GM12878 (cell line): ENCODE data around the gene CLIC5. TPM values are rescaled to one million over a fixed set of nuclear protein-coding genes. Genes with fewer than 3 reads are reported as not detected.

Experiments used
- ATAC-seq: fragments of 200-7000 bp; cut with Tn5 transposase; 3 replicates; pipeline ENCODE4 v1.9.1; 2020; ENCODE audit warnings: mild to moderate bottlenecking, moderate library complexity
- BruUV-seq: library from RNA; stranded (reverse); fragments of 400-500 nt; replicated peaks from 2 replicates; lab custom pipeline; 2021; lab: Mats Ljungman, UMichigan
- CTCF ChIA-PET: fragments of 300-600 bp; sonication (Branson Sonifier 250); formaldehyde crosslinking; extraction: SDS; loops from one replicate; lab custom pipeline; 2021; ENCODE audit warnings: inconsistent platforms; lab: Yijun Ruan, JAX
- POLR2A ChIA-PET: fragments of 350-600 bp; formaldehyde crosslinking; extraction: SDS; loops from one replicate; lab custom pipeline; 2021; ENCODE audit warnings: inconsistent platforms; lab: Charles Lee
- RAD21 ChIA-PET: fragments of 300-600 bp; sonication (Branson Sonifier 250); formaldehyde crosslinking; loops from one replicate; lab custom pipeline; 2023; ENCODE audit warnings: antibody characterized with exemption; ENCODE audit not compliant: unreplicated experiment; lab: Charles Lee
- SMC1A ChIA-PET: fragments of 300-600 bp; sonication (Branson Sonifier 250); formaldehyde crosslinking; loops from one replicate; lab custom pipeline; 2023; ENCODE audit not compliant: unreplicated experiment, uncharacterized antibody; lab: Charles Lee
- DNase-seq: peaks from one replicate; pipeline ENCODE4 v3.0.0-alpha.2; 2011; ENCODE audit warnings: low read depth, low spot score
- FAIRE-seq: peaks from 3 replicates; lab custom pipeline; 2011; peaks lifted over from hg19 to GRCh38; lab: Jason Lieb, UNC
- H2AFZ ChIP-seq: 2 replicates; pipeline ENCODE4 v1.6.0; 2011; ENCODE audit warnings: low read depth, low read length, control low read depth; ENCODE audit not compliant: control insufficient read depth
- H3K27ac ChIP-seq: 2 replicates; pipeline ENCODE4 v1.5.1; 2011; ENCODE audit warnings: control low read depth; ENCODE audit not compliant: control insufficient read depth, insufficient read depth
- H3K27me3 ChIP-seq, 2 experiments: replicated peaks in 1 of 2; 2 replicates each; pipeline versions ENCODE4 v1.6.0 to v1.6.1; 2011; ENCODE audit warnings: low read length in 1 of 2; ENCODE audit not compliant: control insufficient read depth in 2 of 2, insufficient read depth in 2 of 2
- H3K36me3 ChIP-seq, 2 experiments: 2 replicates each; pipeline ENCODE4 v1.5.1; 2011; ENCODE audit warnings: low read length in 1 of 2; ENCODE audit not compliant: control insufficient read depth in 2 of 2, insufficient read depth in 2 of 2
- H3K4me1 ChIP-seq: 2 replicates; pipeline ENCODE4 v1.6.1; 2011; ENCODE audit warnings: mild to moderate bottlenecking, low read length, moderate library complexity, mixed read lengths; ENCODE audit not compliant: control insufficient read depth, insufficient read depth
- H3K4me2 ChIP-seq: 2 replicates; pipeline ENCODE4 v1.6.0; 2011; ENCODE audit warnings: control low read depth; ENCODE audit not compliant: control insufficient read depth, insufficient read depth
- H3K4me3 ChIP-seq: fragments of 200-600 bp; sonication (generic); 2 replicates; pipeline ENCODE4 v1.5.1; 2016
- H3K79me2 ChIP-seq: 2 replicates; pipeline ENCODE4 v1.6.0; 2011; ENCODE audit warnings: low read length; ENCODE audit not compliant: control insufficient read depth, insufficient read depth
- H3K9ac ChIP-seq: 2 replicates; pipeline ENCODE4 v1.8.0; 2011; ENCODE audit warnings: low read length, control low read depth, mixed read lengths; ENCODE audit not compliant: control insufficient read depth, insufficient read depth
- H3K9me3 ChIP-seq: replicated peaks from 3 replicates; pipeline ENCODE4 v1.5.1; 2011; ENCODE audit warnings: mild to moderate bottlenecking, low read length; ENCODE audit not compliant: control insufficient read depth, insufficient read depth
- H4K20me1 ChIP-seq: 2 replicates; pipeline ENCODE4 v1.6.0; 2011; ENCODE audit not compliant: control insufficient read depth, insufficient read depth
- GATAD2B ChIP-seq: fragments of 450-650 bp; conservative IDR thresholded peaks from 2 replicates; pipeline ENCODE4 v1.6.1; 2017; ENCODE audit warnings: low read depth, mild to moderate bottlenecking, moderate library complexity
- KDM1A ChIP-seq: fragments of 200-600 bp; sonication (generic); IDR thresholded peaks from 2 replicates; pipeline ENCODE4 v1.6.1; 2016; ENCODE audit warnings: borderline replicate concordance
- MYB ChIP-seq: fragments of 150-350 bp; IDR thresholded peaks from 2 replicates; pipeline ENCODE4 v1.6.1; 2014; ENCODE audit warnings: mild to moderate bottlenecking, low read depth, low read length, borderline replicate concordance
- RELA ChIP-seq: fragments of 450-650 bp; IDR thresholded peaks from 2 replicates; pipeline ENCODE4 v1.8.0; 2014; ENCODE audit warnings: borderline replicate concordance; ENCODE audit not compliant: partially characterized antibody
- SIX5 ChIP-seq: IDR thresholded peaks from 2 replicates; pipeline ENCODE4 v1.6.1; 2011; ENCODE audit warnings: mild to moderate bottlenecking, low read depth, low read length, moderate library complexity; ENCODE audit not compliant: severe bottlenecking
- SREBF2 ChIP-seq: IDR thresholded peaks from 2 replicates; pipeline ENCODE4 v1.6.1; 2012; ENCODE audit warnings: mild to moderate bottlenecking, low read length
- ZNF207 ChIP-seq: fragments of 450-650 bp; IDR thresholded peaks from 2 replicates; pipeline ENCODE4 v1.6.1; 2014; ENCODE audit warnings: antibody characterized with exemption, mild to moderate bottlenecking, borderline replicate concordance
- ZZZ3 ChIP-seq: IDR thresholded peaks from 2 replicates; pipeline ENCODE4 v1.6.1; 2011; ENCODE audit warnings: low read depth; ENCODE audit not compliant: control insufficient read depth, insufficient read length
- WGBS: methylation state at CpG from one replicate; pipeline ENCODE4 v1.1.6; 2016; ENCODE audit warnings: low lambda C conversion rate; ENCODE audit not compliant: insufficient replicate concordance, insufficient coverage; ENCODE audit errors: missing lambda C conversion rate; 5-methylcytosine and 5-hydroxymethylcytosine counted together
- in situ Hi-C: fragments of 300-500 bp; cut with MboI; formaldehyde crosslinking; loops from 9 replicates; pipeline ENCODE4 v1.14.3; 2018; ENCODE audit warnings: mixed read lengths
- intact Hi-C: fragments of 100-400 bp; cut with micrococcal nuclease; formaldehyde crosslinking; loops from one replicate; pipeline ENCODE4 v1.14.2; 2022; ENCODE audit not compliant: unreplicated experiment
- polyA plus RNA-seq, 11 experiments: library from polyadenylated mRNA; depleted of rRNA in 4 of 11; unstranded in 6 of 11; stranded (reverse) in 5 of 11; fragments of >200 nt; fragmentation: Nextera tagmentation in 4 of 11; fragmentation: Illumina TruSeq in 1 of 11; extraction: Ambion mirVana in 4 of 11; extraction: Trizol in 1 of 11; gene quantifications; 1 replicate in 1 of 11; 2 replicates in 10 of 11; pipeline versions ENCODE4 v1.2.1 to v1.2.3, GENCODE V29; 2011 to 2016; ENCODE audit warnings: inconsistent platforms in 2 of 11, missing spikeins in 2 of 11, low read depth in 1 of 11
- total RNA-seq, 4 experiments: library from RNA; depleted of rRNA in 3 of 4; stranded (reverse); fragments of >200 nt in 3 of 4; fragmentation: Illumina TruSeq in 1 of 4; extraction: Trizol in 1 of 4; gene quantifications; 2 replicates each; pipeline versions ENCODE4 v1.2.1 to v1.2.3, GENCODE V29; 2013 to 2021
- TF ChIP-seq, protein P1 (sequence below): fragments of 450-650 bp; formaldehyde crosslinking; IDR thresholded peaks from 2 replicates; pipeline ENCODE4 v1.4.0; 2020; ENCODE audit warnings: mild to moderate bottlenecking, moderate library complexity
- TF ChIP-seq, protein P2 (sequence below): fragments of 150-350 bp; IDR thresholded peaks from 2 replicates; pipeline ENCODE4 v1.6.1; 2016; ENCODE audit warnings: low read depth, low read length
- TF ChIP-seq, protein P3 (sequence below): fragments of 450-650 bp; formaldehyde crosslinking; IDR thresholded peaks from 2 replicates; pipeline ENCODE4 v1.4.0; 2022; ENCODE audit warnings: mild to moderate bottlenecking, moderate library complexity
- TF ChIP-seq, protein P4 (sequence below): IDR thresholded peaks from 2 replicates; pipeline ENCODE4 v1.6.1; 2011; ENCODE audit warnings: low read depth, low read length, improper control_type of control experiment, borderline replicate concordance

CLIC5 gene
- total and polyA plus RNA-seq, 10 of the 15 experiments (the other 5 are each of a cell fraction or from before 2014, with no cell fraction given): 0.01 to 0.08 (median 0.02) TPM; not detected in 7

DNA sequence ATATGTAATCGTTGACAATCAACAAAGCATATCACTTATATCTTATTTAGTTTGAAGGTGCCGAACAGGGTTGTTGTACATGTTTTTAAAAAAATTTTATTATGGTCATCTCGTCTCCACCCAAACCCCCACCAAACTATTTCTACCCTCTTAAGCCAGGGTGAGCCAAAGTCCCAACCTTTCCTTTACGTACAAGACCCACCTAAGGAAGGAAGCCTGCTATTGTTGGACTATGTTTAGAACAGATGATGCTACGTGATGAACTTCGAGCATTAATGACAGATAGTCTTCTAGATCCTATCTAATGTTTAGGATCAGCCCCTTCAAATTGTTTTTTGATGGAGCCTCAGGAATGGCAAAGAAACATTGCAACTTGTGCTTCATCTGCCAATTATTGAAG, 44.4 kb downstream of the CLIC5 start:
- no peak for DNase-seq
- no peaks in the 10 kb centered on the region for H4K20me1 ChIP-seq
- H3K9me3 ChIP-seq: no peaks in the 10 kb centered on the region; the same call in 2 of the 3 replicates
- H3K4me1 ChIP-seq: no peaks in the 10 kb centered on the region
- no peak for ATAC-seq
- H3K36me3 ChIP-seq: no peaks in the 10 kb centered on the region
- BruUV-seq: no TSS peak
- RAD21 ChIA-PET: no interaction called here
- CTCF ChIA-PET: no interaction called here
- H3K4me2 ChIP-seq: no peak overlapping the region
- no peak overlapping the region for H2AFZ ChIP-seq
- no peak overlapping the region for H3K27ac ChIP-seq
- SMC1A ChIA-PET: no interaction called here
- H3K4me3 ChIP-seq: no peak overlapping the region
- no peaks in the 10 kb centered on the region for H3K79me2 ChIP-seq
- 46% methylated on average over 6 of the region's 6 CpGs for WGBS
- in situ Hi-C loops (no loop called here), intact Hi-C loops (no loop called here)
- no peaks in the 10 kb centered on the region for H3K27me3 ChIP-seq
- no peak overlapping the region for H3K9ac ChIP-seq
- POLR2A ChIA-PET: no interaction called here
- no peak for FAIRE-seq
- TF ChIP-seq KDM1A (no peak), GATAD2B (no peak), SREBF2 (no peak), SIX5 (no peak), MYB (no peak), ZNF207 (no peak), RELA (no peak), ZZZ3 (no peak)
- TF ChIP-seq, protein P1, sequence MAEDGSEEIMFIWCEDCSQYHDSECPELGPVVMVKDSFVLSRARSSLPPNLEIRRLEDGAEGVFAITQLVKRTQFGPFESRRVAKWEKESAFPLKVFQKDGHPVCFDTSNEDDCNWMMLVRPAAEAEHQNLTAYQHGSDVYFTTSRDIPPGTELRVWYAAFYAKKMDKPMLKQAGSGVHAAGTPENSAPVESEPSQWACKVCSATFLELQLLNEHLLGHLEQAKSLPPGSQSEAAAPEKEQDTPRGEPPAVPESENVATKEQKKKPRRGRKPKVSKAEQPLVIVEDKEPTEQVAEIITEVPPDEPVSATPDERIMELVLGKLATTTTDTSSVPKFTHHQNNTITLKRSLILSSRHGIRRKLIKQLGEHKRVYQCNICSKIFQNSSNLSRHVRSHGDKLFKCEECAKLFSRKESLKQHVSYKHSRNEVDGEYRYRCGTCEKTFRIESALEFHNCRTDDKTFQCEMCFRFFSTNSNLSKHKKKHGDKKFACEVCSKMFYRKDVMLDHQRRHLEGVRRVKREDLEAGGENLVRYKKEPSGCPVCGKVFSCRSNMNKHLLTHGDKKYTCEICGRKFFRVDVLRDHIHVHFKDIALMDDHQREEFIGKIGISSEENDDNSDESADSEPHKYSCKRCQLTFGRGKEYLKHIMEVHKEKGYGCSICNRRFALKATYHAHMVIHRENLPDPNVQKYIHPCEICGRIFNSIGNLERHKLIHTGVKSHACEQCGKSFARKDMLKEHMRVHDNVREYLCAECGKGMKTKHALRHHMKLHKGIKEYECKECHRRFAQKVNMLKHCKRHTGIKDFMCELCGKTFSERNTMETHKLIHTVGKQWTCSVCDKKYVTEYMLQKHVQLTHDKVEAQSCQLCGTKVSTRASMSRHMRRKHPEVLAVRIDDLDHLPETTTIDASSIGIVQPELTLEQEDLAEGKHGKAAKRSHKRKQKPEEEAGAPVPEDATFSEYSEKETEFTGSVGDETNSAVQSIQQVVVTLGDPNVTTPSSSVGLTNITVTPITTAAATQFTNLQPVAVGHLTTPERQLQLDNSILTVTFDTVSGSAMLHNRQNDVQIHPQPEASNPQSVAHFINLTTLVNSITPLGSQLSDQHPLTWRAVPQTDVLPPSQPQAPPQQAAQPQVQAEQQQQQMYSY (CRISPR knock-in tag): no peak
- TF ChIP-seq, protein P2, sequence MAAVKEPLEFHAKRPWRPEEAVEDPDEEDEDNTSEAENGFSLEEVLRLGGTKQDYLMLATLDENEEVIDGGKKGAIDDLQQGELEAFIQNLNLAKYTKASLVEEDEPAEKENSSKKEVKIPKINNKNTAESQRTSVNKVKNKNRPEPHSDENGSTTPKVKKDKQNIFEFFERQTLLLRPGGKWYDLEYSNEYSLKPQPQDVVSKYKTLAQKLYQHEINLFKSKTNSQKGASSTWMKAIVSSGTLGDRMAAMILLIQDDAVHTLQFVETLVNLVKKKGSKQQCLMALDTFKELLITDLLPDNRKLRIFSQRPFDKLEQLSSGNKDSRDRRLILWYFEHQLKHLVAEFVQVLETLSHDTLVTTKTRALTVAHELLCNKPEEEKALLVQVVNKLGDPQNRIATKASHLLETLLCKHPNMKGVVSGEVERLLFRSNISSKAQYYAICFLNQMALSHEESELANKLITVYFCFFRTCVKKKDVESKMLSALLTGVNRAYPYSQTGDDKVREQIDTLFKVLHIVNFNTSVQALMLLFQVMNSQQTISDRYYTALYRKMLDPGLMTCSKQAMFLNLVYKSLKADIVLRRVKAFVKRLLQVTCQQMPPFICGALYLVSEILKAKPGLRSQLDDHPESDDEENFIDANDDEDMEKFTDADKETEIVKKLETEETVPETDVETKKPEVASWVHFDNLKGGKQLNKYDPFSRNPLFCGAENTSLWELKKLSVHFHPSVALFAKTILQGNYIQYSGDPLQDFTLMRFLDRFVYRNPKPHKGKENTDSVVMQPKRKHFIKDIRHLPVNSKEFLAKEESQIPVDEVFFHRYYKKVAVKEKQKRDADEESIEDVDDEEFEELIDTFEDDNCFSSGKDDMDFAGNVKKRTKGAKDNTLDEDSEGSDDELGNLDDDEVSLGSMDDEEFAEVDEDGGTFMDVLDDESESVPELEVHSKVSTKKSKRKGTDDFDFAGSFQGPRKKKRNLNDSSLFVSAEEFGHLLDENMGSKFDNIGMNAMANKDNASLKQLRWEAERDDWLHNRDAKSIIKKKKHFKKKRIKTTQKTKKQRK: no peak
- TF ChIP-seq, protein P3, sequence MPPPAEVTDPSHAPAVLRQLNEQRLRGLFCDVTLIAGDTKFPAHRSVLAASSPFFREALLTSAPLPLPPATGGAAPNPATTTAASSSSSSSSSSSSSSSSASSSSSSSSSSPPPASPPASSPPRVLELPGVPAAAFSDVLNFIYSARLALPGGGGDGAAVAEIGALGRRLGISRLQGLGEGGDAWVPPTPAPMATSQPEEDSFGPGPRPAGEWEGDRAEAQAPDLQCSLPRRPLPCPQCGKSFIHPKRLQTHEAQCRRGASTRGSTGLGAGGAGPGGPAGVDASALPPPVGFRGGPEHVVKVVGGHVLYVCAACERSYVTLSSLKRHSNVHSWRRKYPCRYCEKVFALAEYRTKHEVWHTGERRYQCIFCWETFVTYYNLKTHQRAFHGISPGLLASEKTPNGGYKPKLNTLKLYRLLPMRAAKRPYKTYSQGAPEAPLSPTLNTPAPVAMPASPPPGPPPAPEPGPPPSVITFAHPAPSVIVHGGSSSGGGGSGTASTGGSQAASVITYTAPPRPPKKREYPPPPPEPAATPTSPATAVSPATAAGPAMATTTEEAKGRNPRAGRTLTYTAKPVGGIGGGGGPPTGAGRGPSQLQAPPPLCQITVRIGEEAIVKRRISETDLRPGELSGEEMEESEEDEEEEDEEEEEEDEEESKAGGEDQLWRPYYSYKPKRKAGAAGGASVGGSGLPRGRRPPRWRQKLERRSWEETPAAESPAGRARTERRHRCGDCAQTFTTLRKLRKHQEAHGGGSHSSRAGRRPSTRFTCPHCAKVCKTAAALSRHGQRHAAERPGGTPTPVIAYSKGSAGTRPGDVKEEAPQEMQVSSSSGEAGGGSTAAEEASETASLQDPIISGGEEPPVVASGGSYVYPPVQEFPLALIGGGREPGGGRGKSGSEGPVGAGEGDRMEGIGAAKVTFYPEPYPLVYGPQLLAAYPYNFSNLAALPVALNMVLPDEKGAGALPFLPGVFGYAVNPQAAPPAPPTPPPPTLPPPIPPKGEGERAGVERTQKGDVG (CRISPR knock-in tag): no peak
- TF ChIP-seq, protein P4, sequence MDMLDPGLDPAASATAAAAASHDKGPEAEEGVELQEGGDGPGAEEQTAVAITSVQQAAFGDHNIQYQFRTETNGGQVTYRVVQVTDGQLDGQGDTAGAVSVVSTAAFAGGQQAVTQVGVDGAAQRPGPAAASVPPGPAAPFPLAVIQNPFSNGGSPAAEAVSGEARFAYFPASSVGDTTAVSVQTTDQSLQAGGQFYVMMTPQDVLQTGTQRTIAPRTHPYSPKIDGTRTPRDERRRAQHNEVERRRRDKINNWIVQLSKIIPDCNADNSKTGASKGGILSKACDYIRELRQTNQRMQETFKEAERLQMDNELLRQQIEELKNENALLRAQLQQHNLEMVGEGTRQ: no peak
